ENCODE data around the gene C3orf18. TPM values are rescaled to one million over a fixed set of nuclear protein-coding genes. Genes with fewer than 3 reads are reported as not detected.

C3orf18 gene
- total RNA-seq, 1 donor from 2014 or later: 6.9 TPM

DNA sequence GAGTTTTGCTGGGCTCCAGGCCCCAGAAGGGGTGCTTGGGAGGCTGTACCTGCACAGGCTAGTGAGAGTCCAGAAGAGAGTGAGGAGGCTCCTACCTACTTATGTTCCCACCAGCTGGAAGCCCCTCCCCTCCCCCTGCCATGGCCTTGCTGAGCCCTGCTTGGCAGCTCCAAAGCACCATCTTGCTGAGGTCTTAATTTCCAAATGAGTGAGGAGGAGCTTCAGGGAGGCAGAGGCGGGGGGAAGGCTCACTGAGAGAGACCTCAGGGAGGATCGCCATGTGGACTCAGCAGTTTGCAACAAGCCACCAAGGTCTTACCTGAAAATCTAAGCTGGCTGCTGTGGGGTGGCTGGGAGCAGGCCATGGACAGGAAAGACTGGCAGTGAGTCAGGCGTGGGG, 55.4 kb downstream of the C3orf18 start:
- DNase-seq: no peak

DNA sequence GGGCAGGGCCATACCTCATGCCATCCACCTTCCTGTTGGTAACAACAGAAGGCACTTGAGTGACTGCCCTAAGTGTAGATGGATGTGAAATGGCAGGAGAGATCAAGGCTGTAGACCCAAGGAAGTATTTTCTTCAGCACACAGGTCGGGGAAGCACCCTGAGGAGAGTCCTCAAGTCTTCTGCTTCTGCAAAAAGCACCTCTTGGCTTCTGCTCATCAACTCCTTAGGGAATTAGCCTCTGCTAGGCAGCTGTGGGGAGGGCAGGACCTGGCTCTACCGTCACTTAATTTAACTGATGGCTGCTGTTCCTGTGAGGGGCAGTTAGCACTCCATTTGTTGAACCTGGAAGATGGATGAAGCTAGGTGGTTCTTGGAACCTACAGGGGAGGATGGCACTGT, 57.2 kb downstream of the C3orf18 start:
- TF ChIP-seq, protein P1, sequence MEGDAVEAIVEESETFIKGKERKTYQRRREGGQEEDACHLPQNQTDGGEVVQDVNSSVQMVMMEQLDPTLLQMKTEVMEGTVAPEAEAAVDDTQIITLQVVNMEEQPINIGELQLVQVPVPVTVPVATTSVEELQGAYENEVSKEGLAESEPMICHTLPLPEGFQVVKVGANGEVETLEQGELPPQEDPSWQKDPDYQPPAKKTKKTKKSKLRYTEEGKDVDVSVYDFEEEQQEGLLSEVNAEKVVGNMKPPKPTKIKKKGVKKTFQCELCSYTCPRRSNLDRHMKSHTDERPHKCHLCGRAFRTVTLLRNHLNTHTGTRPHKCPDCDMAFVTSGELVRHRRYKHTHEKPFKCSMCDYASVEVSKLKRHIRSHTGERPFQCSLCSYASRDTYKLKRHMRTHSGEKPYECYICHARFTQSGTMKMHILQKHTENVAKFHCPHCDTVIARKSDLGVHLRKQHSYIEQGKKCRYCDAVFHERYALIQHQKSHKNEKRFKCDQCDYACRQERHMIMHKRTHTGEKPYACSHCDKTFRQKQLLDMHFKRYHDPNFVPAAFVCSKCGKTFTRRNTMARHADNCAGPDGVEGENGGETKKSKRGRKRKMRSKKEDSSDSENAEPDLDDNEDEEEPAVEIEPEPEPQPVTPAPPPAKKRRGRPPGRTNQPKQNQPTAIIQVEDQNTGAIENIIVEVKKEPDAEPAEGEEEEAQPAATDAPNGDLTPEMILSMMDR (IDR thresholded peaks at IDR 0.05): no peak
- no peaks in the 10 kb centered on the region for H3K27me3 ChIP-seq
- H3K4me3 ChIP-seq: no peak overlapping the region
- H3K4me1 ChIP-seq: peaks cover 4% of the 10 kb centered on the region
- no peaks in the 10 kb centered on the region for H3K36me3 ChIP-seq
- H3K27ac ChIP-seq: no peak overlapping the region
- ATAC-seq (no peak), DNase-seq (no peak)
- H3K9me3 ChIP-seq: no peaks in the 10 kb centered on the region
- intact Hi-C loops (cut with DNase I): no loop called here

More for the DNA sequence above, 55.4 kb downstream of the C3orf18 start:
- Histone ChIP-seq H3K4me3 (no peak overlapping the region), H3K27ac (no peak overlapping the region), H3K27me3 (no peaks in the 10 kb centered on the region), H3K4me1 (peaks cover 20% of the 10 kb centered on the region), H3K9me3 (no peaks in the 10 kb centered on the region), H3K36me3 (no peaks in the 10 kb centered on the region)
- intact Hi-C loops (cut with DNase I): no loop called here
- TF ChIP-seq, protein P1 (IDR thresholded peaks at IDR 0.05): no peak
- ATAC-seq: no peak

DNA sequence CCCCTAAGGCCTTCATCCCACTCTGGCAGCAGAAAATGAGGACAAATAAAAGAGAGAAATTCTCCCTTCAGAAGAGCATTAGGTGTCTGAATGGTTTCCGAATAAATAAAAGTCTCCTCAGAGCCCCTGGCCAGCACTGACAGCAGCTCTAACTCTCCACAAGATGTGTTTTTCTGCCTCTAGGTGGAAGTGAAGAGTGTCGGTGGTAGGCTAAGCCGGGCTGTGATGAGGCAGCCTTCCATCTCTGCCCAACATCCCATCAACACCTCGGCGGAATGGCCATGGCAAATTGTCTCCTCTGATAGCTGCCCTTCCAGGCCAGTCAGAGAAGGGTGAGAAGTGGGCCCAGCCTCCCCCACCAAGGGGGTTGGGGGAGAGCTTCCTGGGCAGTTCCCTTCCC, 57.8 kb downstream of the C3orf18 start:
- no peaks in the 10 kb centered on the region for H3K4me1 ChIP-seq
- intact Hi-C loops (cut with DNase I): no loop called here
- DNase-seq: no peak
- no peaks in the 10 kb centered on the region for H3K27me3 ChIP-seq
- H3K36me3 ChIP-seq: no peaks in the 10 kb centered on the region
- no peak overlapping the region for H3K27ac ChIP-seq
- TF ChIP-seq, protein P1 (IDR thresholded peaks at IDR 0.05): no peak
- no peak overlapping the region for H3K4me3 ChIP-seq
- no peak for ATAC-seq
- H3K9me3 ChIP-seq: no peaks in the 10 kb centered on the region

DNA sequence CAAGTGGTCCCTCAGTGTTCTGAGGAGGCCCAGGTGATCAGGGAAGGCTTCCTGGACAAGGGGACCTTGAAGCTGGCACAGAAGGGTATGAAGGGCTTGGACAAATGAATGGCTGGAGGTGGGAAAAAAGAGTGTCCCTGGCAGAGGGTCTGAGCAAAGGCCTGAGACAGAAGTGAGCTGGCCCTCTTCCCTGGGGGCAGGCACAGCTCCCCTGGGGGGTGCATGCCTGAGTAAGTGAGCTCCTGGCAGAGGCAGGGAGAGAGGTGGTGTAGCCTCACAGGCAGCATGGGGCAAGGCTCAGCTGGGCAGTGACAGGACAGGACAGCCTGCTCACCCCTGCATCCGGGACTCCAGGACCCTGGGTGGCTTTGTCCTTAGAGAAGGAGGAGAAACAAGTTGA, 58.7 kb downstream of the C3orf18 start:
- TF ChIP-seq, protein P1 (IDR thresholded peaks at IDR 0.05): no peak
- ATAC-seq (no peak), DNase-seq (no peak)
- Histone ChIP-seq H3K4me3 (no peak overlapping the region), H3K36me3 (no peaks in the 10 kb centered on the region), H3K4me1 (no peaks in the 10 kb centered on the region), H3K27ac (no peak overlapping the region), H3K27me3 (no peaks in the 10 kb centered on the region), H3K9me3 (no peaks in the 10 kb centered on the region)
- intact Hi-C loops (cut with DNase I): no loop called here

Other genes starting within 250 kb of the C3orf18 start
- gene HYAL2, start 245.0 kb downstream of the C3orf18 start, total RNA-seq: 303 TPM
- 29.2 TPM for gene TUSC2, start 239.5 kb downstream of the C3orf18 start, total RNA-seq
- gene RASSF1, start 226.9 kb downstream of the C3orf18 start, total RNA-seq: 39.1 TPM
- gene ZMYND10, start 222.0 kb downstream of the C3orf18 start, total RNA-seq: 2.8 TPM
- gene NPRL2, start 217.0 kb downstream of the C3orf18 start, total RNA-seq: 21.6 TPM
- 23.9 TPM for gene CYB561D2, start 216.9 kb downstream of the C3orf18 start, total RNA-seq
- 40.1 TPM for gene TMEM115, start 208.2 kb downstream of the C3orf18 start, total RNA-seq
- 119 TPM for gene CACNA2D2, start 64.1 kb downstream of the C3orf18 start, total RNA-seq
- 28.3 TPM for gene HEMK1, start 1.8 kb upstream of the C3orf18 start, total RNA-seq
- 71.6 TPM for gene CISH, start 44.0 kb upstream of the C3orf18 start, total RNA-seq
- gene MAPKAPK3, start 49.4 kb upstream of the C3orf18 start, total RNA-seq: 60.8 TPM
- gene DOCK3, start 107.2 kb upstream of the C3orf18 start, total RNA-seq: 2.7 TPM

Data from upper lobe of right lung (tissue), 1 donor.